GM12875 (cell line): ENCODE results near the gene DNAAF8.

ENCODE experiments used
- H3K4me3 ChIP-seq: one replicate; pipeline ENCODE4 v1.5.1; 2011; ENCODE audit warnings: low read depth, low read length, control low read depth
- TF ChIP-seq, protein P1 (sequence below): IDR thresholded peaks from 2 replicates; pipeline ENCODE4 v1.5.1; 2011; ENCODE audit warnings: low read depth, mild to moderate bottlenecking, control low read depth, inconsistent platforms, low read length, moderate library complexity, borderline replicate concordance; ENCODE audit not compliant: insufficient read depth

DNAAF8 gene

DNA sequence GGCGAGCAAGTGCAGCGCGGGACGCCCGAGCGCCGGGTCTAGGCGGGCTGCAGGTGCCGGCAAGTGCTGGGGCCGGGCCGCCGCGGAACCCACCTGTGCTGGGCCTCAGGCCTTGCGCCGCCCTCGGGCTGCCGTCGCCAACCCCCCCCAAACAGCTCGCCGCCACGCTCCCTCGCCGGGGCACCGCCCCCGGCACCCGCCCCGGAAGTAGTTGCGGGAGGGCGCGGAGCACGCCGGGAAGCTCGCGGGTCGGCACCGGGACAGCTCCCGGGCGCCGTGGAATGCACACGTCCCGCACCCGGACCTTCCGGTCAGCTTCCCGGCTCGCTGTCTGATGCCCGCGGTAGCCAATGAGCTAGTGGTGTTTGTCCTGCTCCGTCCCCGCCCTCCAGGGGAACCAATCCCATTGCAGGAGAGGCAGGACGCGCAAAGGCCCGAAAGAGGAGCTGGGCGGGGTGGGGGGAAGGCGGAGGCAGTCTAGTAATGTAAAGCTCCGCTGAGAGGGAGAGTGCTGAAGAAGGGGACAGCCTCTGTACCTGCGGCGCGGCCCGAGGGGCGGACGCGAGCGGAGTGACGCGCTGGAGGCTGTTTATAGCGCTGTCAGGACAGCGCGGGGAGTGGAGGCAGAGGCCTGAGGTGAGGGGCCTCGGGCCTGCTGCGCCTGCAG, at the start of gene DNAAF8, which contains the start of gene ANKS3:
Gene DNAAF8, plus strand, starts transcription at position 475 of the 667 bp plus-strand sequence. CDS start 1,978 bp downstream, outside the sequence.
Gene ANKS3, minus strand, starts transcription at position 209 of the 667 bp plus-strand sequence. CDS start 4,122 bp downstream, outside the sequence.
- TF ChIP-seq, protein P1, sequence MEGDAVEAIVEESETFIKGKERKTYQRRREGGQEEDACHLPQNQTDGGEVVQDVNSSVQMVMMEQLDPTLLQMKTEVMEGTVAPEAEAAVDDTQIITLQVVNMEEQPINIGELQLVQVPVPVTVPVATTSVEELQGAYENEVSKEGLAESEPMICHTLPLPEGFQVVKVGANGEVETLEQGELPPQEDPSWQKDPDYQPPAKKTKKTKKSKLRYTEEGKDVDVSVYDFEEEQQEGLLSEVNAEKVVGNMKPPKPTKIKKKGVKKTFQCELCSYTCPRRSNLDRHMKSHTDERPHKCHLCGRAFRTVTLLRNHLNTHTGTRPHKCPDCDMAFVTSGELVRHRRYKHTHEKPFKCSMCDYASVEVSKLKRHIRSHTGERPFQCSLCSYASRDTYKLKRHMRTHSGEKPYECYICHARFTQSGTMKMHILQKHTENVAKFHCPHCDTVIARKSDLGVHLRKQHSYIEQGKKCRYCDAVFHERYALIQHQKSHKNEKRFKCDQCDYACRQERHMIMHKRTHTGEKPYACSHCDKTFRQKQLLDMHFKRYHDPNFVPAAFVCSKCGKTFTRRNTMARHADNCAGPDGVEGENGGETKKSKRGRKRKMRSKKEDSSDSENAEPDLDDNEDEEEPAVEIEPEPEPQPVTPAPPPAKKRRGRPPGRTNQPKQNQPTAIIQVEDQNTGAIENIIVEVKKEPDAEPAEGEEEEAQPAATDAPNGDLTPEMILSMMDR: no peak
- H3K4me3 ChIP-seq: peak within 1 kb of the TSS; percentile 89

DNA sequence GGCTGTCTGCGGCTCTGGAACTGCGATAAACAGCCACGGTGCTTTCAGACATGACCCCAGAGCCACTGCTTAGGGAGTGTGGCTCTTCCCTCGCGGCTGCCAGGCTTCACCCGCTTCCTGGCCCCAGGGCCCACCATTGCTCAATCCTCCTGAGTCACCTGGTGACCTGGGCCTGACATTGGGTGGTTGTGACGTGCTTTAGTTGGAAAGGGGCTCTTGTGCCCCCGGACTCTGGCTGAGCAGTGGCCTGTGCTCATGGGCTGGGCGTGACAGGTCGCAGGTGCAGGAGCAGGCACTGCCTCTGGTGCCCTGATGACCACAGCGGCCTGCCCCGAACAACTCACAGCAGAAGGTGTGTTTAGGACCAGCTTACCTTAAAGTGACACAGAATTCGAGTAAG, 49.6 kb upstream of the DNAAF8 start:
- TF ChIP-seq, protein P1: no peak
- no peak overlapping the region for H3K4me3 ChIP-seq

DNA sequence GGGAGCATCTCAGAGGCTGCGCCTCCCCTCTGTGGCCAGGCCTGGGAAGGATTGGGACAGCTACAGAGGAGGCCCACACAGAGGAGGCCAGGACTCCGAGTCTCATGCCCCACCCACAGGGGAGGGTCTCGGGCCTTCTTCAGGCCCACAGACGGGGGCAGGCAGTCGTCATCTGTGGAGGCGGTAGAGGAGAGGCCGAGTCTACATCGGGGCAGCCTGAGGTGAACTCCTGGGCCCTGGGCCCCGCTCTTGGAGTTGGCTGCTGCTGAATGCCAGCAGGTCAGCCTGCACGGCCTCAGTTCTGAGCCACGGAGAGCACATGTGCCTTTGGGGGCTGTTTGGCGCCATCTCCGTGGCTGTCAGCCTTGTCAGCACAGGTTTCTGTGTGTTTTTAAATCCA, 49.0 kb upstream of the DNAAF8 start:
- TF ChIP-seq, protein P1: no peak
- no peak overlapping the region for H3K4me3 ChIP-seq

DNA sequence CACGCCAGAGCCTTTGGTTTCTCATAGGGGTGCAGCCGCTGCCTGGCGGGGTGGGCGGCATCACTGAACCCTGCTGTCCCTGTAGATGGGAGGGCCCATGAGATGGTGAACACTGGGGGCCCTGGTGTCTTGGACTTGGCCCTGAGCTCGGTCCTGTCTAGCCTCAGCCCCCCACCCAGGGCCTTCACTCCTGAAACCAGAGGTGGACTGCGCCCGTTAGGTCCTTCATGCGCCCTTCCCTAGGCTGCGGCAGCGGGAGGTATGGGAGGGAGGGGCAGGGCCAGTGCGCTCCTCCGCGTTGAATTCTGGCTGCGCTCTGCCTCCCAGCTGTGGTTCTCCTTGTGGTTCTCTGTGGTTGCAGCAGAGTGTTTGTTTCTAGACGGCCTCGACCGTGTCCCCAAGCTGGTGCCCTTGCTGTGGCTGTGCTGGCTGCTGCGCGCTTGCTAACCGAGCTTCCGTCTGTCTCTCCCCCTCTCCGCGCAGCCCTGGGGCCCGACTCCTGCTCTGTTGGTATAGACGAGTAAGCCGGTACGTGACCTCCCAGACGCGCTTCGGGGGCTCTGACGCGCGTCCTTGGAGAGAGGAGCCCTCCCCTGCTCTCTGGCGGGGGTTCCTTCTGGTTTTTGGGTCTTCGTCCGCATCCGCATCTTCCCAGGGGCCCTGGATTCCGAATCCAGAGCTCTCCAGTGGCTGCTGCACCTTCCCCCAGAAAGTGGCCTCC, 48.4 kb upstream of the DNAAF8 start:
- TF ChIP-seq, protein P1: no peak
- no peak overlapping the region for H3K4me3 ChIP-seq

DNA sequence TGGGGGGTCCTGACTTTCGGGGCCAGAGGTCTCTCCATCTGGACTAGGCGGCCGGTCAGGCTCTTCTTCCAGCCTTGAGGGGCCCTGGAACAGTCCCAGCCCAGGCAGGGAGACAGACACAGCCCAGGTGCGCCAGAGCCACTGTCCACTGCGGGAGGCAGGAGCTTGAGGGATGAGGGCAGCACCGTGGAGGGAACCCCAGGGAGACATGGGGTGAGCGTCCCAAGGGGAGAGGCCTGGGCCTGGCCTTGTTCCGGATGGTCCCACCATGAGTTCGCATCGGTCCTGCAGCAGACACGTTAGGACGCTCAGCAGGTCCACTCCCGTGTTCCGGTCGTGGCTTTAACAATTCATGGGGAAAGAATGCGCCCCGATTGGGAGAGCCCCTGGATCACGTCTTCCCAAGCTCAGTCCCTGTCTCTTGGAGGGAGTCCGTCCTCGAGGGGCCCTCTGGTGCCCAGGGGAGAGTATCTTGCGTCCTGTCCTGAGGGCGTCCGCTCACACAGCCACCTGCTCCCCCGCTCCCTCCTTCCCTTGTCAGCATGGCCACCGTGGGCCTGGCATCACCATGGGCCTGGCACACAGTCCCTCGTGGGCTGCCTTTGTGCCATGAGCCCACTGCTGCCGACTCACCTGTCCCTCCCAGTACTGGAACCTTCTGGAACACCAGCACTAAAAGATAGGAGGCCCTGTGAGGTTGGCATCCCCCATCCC, 47.7 kb upstream of the DNAAF8 start:
- TF ChIP-seq, protein P1: no peak
- H3K4me3 ChIP-seq: no peak overlapping the region

DNA sequence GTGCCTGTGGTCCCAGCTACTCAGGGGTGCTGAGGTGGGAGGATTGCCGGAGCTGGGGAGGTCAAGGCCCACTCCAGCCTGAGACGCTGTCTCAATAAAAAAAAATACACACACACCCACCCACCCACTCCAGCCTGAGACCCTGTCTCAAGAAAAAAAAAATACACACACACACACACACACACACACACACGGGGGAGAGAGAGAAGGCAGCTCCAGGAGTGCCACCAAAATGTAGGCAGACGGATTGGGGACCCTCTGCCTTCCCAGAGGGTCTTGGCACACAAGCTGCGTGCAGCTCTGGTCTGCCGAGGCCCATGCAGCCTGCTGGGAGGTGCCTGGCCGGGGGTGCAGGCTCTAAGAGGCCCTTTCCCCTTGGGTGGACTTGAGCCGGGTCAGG, 46.9 kb upstream of the DNAAF8 start:
- TF ChIP-seq, protein P1: no peak
- H3K4me3 ChIP-seq: no peak overlapping the region
